PFSK-1 (cell line): ENCODE data around the gene PFN2. TPM values are rescaled to one million over a fixed set of nuclear protein-coding genes. Genes with fewer than 3 reads are reported as not detected.

Experiments used
- FOXP2 ChIP-seq: optimal IDR thresholded peaks from 2 replicates; pipeline ENCODE3; 2011; ENCODE audit warnings: borderline replicate concordance, control low read depth, inconsistent platforms; ENCODE audit not compliant: insufficient read depth; ENCODE audit errors: extremely low read length, extremely low read depth
- POLR2AphosphoS5 ChIP-seq: IDR thresholded peaks from 2 replicates; pipeline ENCODE4 v1.6.1; 2012; ENCODE audit warnings: low read depth, mild to moderate bottlenecking, control low read depth, low read length, moderate library complexity
- REST ChIP-seq, 2 experiments: IDR thresholded peaks; 2 replicates each; pipeline versions ENCODE4 v1.6.1 to v1.8.0; 2011 to 2012; ENCODE audit warnings: low read depth in 2 of 2, low read length in 2 of 2, control low read depth in 1 of 2, inconsistent platforms in 1 of 2, mild to moderate bottlenecking in 1 of 2, moderate library complexity in 1 of 2; ENCODE audit not compliant: insufficient read depth in 1 of 2
- SIN3A ChIP-seq: IDR thresholded peaks from 2 replicates; pipeline ENCODE4 v1.6.1; 2012; ENCODE audit warnings: mild to moderate bottlenecking, low read length, moderate library complexity, borderline replicate concordance; ENCODE audit not compliant: insufficient read depth
- TAF1 ChIP-seq: IDR thresholded peaks from 2 replicates; pipeline ENCODE4 v1.6.1; 2012; ENCODE audit warnings: low read length, control low read depth, borderline replicate concordance; ENCODE audit not compliant: insufficient read depth
- polyA plus RNA-seq: library from polyadenylated mRNA; unstranded; fragments of >200 nt; gene quantifications from one replicate; pipeline ENCODE4 v1.2.1, GENCODE V29; 2012; ENCODE audit warnings: low read depth, missing spikeins; ENCODE audit not compliant: insufficient read length

PFN2 gene
- polyA plus RNA-seq = 148 TPM

- TF ChIP-seq SIN3A (no peak), POLR2AphosphoS5 (peak; percentile 38), FOXP2 (no peak), REST (IDR thresholded peaks at IDR 0.05; ENCODE audit: insufficient read depth in 1 of 2, low read depth in 2 of 2, low read length in 2 of 2) (no peak), TAF1 (0 out of 2 replicates have a peak, but pooled peaks have one; percentile 40)
Measured at GRCh38 chr3:149970716-149971402, at the start of gene PFN2. Gene PFN2 (minus strand): TSS chr3:149970895. CDS start chr3:149970856, 39 bp downstream.

- TF ChIP-seq SIN3A (no peak), POLR2AphosphoS5 (no peak), TAF1 (no peak), REST (IDR thresholded peaks at IDR 0.05; ENCODE audit: insufficient read depth in 1 of 2, low read depth in 2 of 2, low read length in 2 of 2) (no peak), FOXP2 (no peak)
Measured at GRCh38 chr3:150015901-150016300, 45.2 kb upstream of the PFN2 start.

- TF ChIP-seq REST (IDR thresholded peaks at IDR 0.05; ENCODE audit: insufficient read depth in 1 of 2, low read depth in 2 of 2, low read length in 2 of 2) (no peak), SIN3A (no peak), FOXP2 (no peak), POLR2AphosphoS5 (no peak), TAF1 (no peak)
Measured at GRCh38 chr3:150014782-150015181, 44.1 kb upstream of the PFN2 start.

- TF ChIP-seq POLR2AphosphoS5 = no peak
- TF ChIP-seq SIN3A = no peak
- TF ChIP-seq REST (IDR thresholded peaks at IDR 0.05; ENCODE audit: insufficient read depth in 1 of 2, low read depth in 2 of 2, low read length in 2 of 2) = no peak
- no peak for TF ChIP-seq TAF1
- no peak for TF ChIP-seq FOXP2
Measured at GRCh38 chr3:150013801-150014200, 43.1 kb upstream of the PFN2 start.

- TF ChIP-seq TAF1 (no peak), POLR2AphosphoS5 (no peak), REST (IDR thresholded peaks at IDR 0.05; ENCODE audit: insufficient read depth in 1 of 2, low read depth in 2 of 2, low read length in 2 of 2) (no peak), SIN3A (no peak), FOXP2 (no peak)
Measured at GRCh38 chr3:150006794-150007193, 36.1 kb upstream of the PFN2 start.
